ENCODE measurements around the gene DDX23.

DNA sequence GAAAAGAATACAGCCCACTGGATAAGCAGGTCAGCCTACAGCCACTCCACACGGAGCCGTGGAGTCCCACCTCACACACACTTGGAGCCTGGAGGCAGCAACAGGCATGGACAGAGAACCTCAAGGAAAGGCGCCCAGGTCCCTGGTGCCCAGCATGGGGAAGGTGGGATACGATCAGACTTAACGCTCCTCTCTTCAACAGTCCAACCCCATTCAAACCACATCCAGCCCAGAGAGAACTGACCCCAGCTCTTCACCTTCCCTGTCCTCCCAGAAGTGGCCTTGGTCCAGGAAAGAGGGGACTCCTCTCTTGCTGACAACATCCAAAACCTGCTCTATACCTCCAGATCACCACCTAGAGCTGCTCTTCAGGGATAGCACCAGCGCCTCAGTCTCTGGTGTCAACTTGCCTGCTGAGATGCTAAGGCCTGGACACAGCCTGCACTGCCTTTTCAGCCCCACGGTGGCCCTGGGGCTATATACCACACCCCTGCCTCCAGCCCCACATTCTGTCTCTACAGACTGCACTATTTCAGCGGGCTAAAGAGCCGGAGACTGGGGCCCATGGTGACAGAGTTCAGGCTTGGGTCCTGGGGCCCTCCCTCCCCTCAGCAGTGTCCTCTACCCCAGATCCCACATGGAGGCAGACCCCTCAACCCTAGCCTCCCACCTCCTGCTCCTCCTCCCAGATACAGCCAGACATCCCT lies 70.1 kb downstream of the DDX23 start:
- TF ChIP-seq, protein P1, sequence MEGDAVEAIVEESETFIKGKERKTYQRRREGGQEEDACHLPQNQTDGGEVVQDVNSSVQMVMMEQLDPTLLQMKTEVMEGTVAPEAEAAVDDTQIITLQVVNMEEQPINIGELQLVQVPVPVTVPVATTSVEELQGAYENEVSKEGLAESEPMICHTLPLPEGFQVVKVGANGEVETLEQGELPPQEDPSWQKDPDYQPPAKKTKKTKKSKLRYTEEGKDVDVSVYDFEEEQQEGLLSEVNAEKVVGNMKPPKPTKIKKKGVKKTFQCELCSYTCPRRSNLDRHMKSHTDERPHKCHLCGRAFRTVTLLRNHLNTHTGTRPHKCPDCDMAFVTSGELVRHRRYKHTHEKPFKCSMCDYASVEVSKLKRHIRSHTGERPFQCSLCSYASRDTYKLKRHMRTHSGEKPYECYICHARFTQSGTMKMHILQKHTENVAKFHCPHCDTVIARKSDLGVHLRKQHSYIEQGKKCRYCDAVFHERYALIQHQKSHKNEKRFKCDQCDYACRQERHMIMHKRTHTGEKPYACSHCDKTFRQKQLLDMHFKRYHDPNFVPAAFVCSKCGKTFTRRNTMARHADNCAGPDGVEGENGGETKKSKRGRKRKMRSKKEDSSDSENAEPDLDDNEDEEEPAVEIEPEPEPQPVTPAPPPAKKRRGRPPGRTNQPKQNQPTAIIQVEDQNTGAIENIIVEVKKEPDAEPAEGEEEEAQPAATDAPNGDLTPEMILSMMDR (IDR thresholded peaks at IDR 0.05; ENCODE audit: low read depth, low read length) = no peak
- no peak for TF ChIP-seq POLR2A (IDR thresholded peaks at IDR 0.05; ENCODE audit: extremely low read depth, insufficient read length)

All from NB4 (cell line).